NCI-H2196 (cell line): ENCODE data around the gene MARK3.
A peak's percentile ranks its signal among the peaks of the same experiment; 100 is the strongest.

ENCODE experiments used
- DNase-seq: peaks from one replicate; lab custom pipeline; 2025; ENCODE audit not compliant: unreplicated experiment; lab: John Stamatoyannopoulos, UW

Gene MARK3

GRCh38 chr14:103483600-103483999, 98.4 kb downstream of the MARK3 start:
- peak; percentile 61 for DNase-seq

- no peak for DNase-seq
Observed at GRCh38 chr14:103485504-103485903, 100.3 kb downstream of the MARK3 start.

GRCh38 chr14:103488071-103488470, 102.9 kb downstream of the MARK3 start:
- DNase-seq: no peak

- DNase-seq: no peak
Observed at GRCh38 chr14:103488960-103489359, 103.7 kb downstream of the MARK3 start.

- no peak for DNase-seq
Observed at GRCh38 chr14:103489621-103490020, 104.4 kb downstream of the MARK3 start.

- DNase-seq: no peak
Observed at GRCh38 chr14:103491691-103492090, 106.5 kb downstream of the MARK3 start.

- no peak for DNase-seq
Observed at GRCh38 chr14:103492156-103492925, 107.1 kb downstream of the MARK3 start.

- DNase-seq: no peak
Observed at GRCh38 chr14:103495854-103496253, 110.6 kb downstream of the MARK3 start.

GRCh38 chr14:103496776-103497175, 111.6 kb downstream of the MARK3 start:
- no peak for DNase-seq

- no peak for DNase-seq
Observed at GRCh38 chr14:103499709-103500108, 114.5 kb downstream of the MARK3 start.

- peak; percentile 78 for DNase-seq
Observed at GRCh38 chr14:103500148-103500990, 115.2 kb downstream of the MARK3 start.

- no peak for DNase-seq
Observed at GRCh38 chr14:103501041-103501870, 116.0 kb downstream of the MARK3 start.

GRCh38 chr14:103501921-103502669, 116.9 kb downstream of the MARK3 start:
- DNase-seq: no peak

GRCh38 chr14:103502877-103503276, 117.7 kb downstream of the MARK3 start:
- no peak for DNase-seq

- no peak for DNase-seq
Observed at GRCh38 chr14:103503296-103503695, 118.1 kb downstream of the MARK3 start.

GRCh38 chr14:103504991-103505565, 119.9 kb downstream of the MARK3 start:
- DNase-seq: no peak

- DNase-seq: no peak
Observed at GRCh38 chr14:103507751-103508150, 122.5 kb downstream of the MARK3 start.

- DNase-seq: no peak
Observed at GRCh38 chr14:103508521-103509329, 123.5 kb downstream of the MARK3 start.
